Ishikawa (cell line): ENCODE results near the gene HEATR1.

ENCODE experiments used
- CEBPB ChIP-seq: IDR thresholded peaks from 2 replicates; pipeline ENCODE4 v1.6.1; 2012
- CREB1 ChIP-seq: IDR thresholded peaks from 2 replicates; pipeline ENCODE4 v1.6.1; 2012; ENCODE audit warnings: low read depth
- EP300 ChIP-seq: IDR thresholded peaks from 2 replicates; pipeline ENCODE4 v1.6.1; 2012; ENCODE audit warnings: borderline replicate concordance
- FOXM1 ChIP-seq: IDR thresholded peaks from 2 replicates; pipeline ENCODE4 v1.6.1; 2012; ENCODE audit warnings: low read depth, borderline replicate concordance
- NFIC ChIP-seq: IDR thresholded peaks from 2 replicates; pipeline ENCODE4 v1.6.1; 2012
- RAD21 ChIP-seq: IDR thresholded peaks from 2 replicates; pipeline ENCODE4 v1.6.1; 2012; ENCODE audit warnings: low read depth
- REST ChIP-seq: IDR thresholded peaks from 2 replicates; pipeline ENCODE4 v1.6.1; 2012; ENCODE audit warnings: low read depth, mild to moderate bottlenecking
- TAF1 ChIP-seq: IDR thresholded peaks from 2 replicates; pipeline ENCODE4 v1.6.1; 2012; ENCODE audit warnings: low read depth, mild to moderate bottlenecking
- TEAD4 ChIP-seq: IDR thresholded peaks from 2 replicates; pipeline ENCODE4 v1.6.1; 2012
- USF1 ChIP-seq: IDR thresholded peaks from 2 replicates; pipeline ENCODE4 v1.6.1; 2012
- YY1 ChIP-seq: IDR thresholded peaks from 2 replicates; pipeline ENCODE4 v1.6.1; 2012; ENCODE audit warnings: low read depth
- ZBTB7A ChIP-seq: IDR thresholded peaks from 2 replicates; pipeline ENCODE4 v1.6.1; 2012; ENCODE audit warnings: low read depth

GRCh38 chr1:236619398-236619797 lies 15.1 kb upstream of the HEATR1 start:
- no peak for TF ChIP-seq ZBTB7A
- no peak for TF ChIP-seq CEBPB
- TF ChIP-seq NFIC: no peak
- no peak for TF ChIP-seq EP300
- no peak for TF ChIP-seq TAF1
- TF ChIP-seq FOXM1: no peak
- TF ChIP-seq REST: no peak
- TF ChIP-seq CREB1: no peak
- no peak for TF ChIP-seq RAD21
- TF ChIP-seq YY1: no peak
- TF ChIP-seq TEAD4: no peak
- no peak for TF ChIP-seq USF1
